Measurements from ENCODE around the gene CD19. TPM values are rescaled to one million over a fixed set of nuclear protein-coding genes. Genes with fewer than 3 reads are reported as not detected.

Gene CD19
- total RNA-seq, 2 experiments from 2014 or later, result 1.1 to 1.3 TPM

GRCh38 chr16:28930652-28931051 is 1.1 kb upstream of the CD19 start:
- H3K27ac Mint-ChIP-seq, result peak overlapping the region; percentile 76
- TF ChIP-seq CTCF (IDR thresholded peaks at IDR 0.05), result no peak
- no peaks in the 10 kb centered on the region for H3K27me3 Mint-ChIP-seq
- no peaks in the 10 kb centered on the region for H3K36me3 Mint-ChIP-seq (ENCODE audit: low read depth)
- intact Hi-C loops (cut with micrococcal nuclease), result no loop called here
- no peak overlapping the region for H3K4me3 Mint-ChIP-seq
- peaks cover 21% of the 10 kb centered on the region for H3K4me1 Mint-ChIP-seq (ENCODE audit: low read depth)
- ChIA-PET POLR2A (no interaction called here), CTCF (interaction anchor here (12.2 kb wide), 1 partner anchor 15 kb away, joined by 87 read pairs; no protein-coding TSS in a partner anchor)
- ATAC-seq (peak; percentile 64), DNase-seq (peak; percentile 28)
- H3K9me3 Mint-ChIP-seq, result no peaks in the 10 kb centered on the region

GRCh38 chr16:28932339-28933141 is 769 bp downstream of the CD19 start:
- TF ChIP-seq CTCF (IDR thresholded peaks at IDR 0.05), result no peak
- intact Hi-C loops (cut with micrococcal nuclease), result no loop called here
- Mint-ChIP-seq H3K4me1 (ENCODE audit: low read depth) (peaks cover 26% of the 10 kb centered on the region), H3K4me3 (no peak overlapping the region), H3K9me3 (no peaks in the 10 kb centered on the region), H3K27ac (peak overlapping the region; percentile 39), H3K36me3 (ENCODE audit: low read depth) (no peaks in the 10 kb centered on the region), H3K27me3 (no peaks in the 10 kb centered on the region)
- ChIA-PET POLR2A (interaction anchor here (0.9 to 1.2 kb wide), 3 partner anchors 13 to 26 kb away, joined by 3 to 4 read pairs (median 3); no protein-coding TSS in a partner anchor), CTCF (interaction anchor here (12.2 kb wide), 1 partner anchor 13 kb away, joined by 87 read pairs; no protein-coding TSS in a partner anchor)
- ATAC-seq, result no peak
- no peak for DNase-seq

GRCh38 chr16:28933171-28933570 is 1.4 kb downstream of the CD19 start:
- ChIA-PET CTCF (interaction anchor here (12.2 kb wide), 1 partner anchor 12 kb away, joined by 87 read pairs; no protein-coding TSS in a partner anchor), POLR2A (interaction anchor here (0.6 to 0.9 kb wide), 3 partner anchors 12 to 37 kb away, joined by 3 read pairs; no protein-coding TSS in a partner anchor)
- peaks cover 26% of the 10 kb centered on the region for H3K4me1 Mint-ChIP-seq (ENCODE audit: low read depth)
- DNase-seq (no peak), ATAC-seq (no peak)
- no peak overlapping the region for H3K27ac Mint-ChIP-seq
- no peaks in the 10 kb centered on the region for H3K9me3 Mint-ChIP-seq
- TF ChIP-seq CTCF (IDR thresholded peaks at IDR 0.05), result no peak
- intact Hi-C loops (cut with micrococcal nuclease), result no loop called here
- H3K27me3 Mint-ChIP-seq, result no peaks in the 10 kb centered on the region
- H3K36me3 Mint-ChIP-seq (ENCODE audit: low read depth), result no peaks in the 10 kb centered on the region
- H3K4me3 Mint-ChIP-seq, result no peak overlapping the region

GRCh38 chr16:28935346-28935745 is 3.6 kb downstream of the CD19 start:
- H3K9me3 Mint-ChIP-seq, result no peaks in the 10 kb centered on the region
- POLR2A ChIA-PET, result interaction anchor here (1.1 to 1.4 kb wide), 2 partner anchors 21 to 89 kb away, joined by 3 read pairs; partner anchors contain the start of gene TUFM
- ATAC-seq (no peak), DNase-seq (no peak)
- no peak overlapping the region for H3K27ac Mint-ChIP-seq
- no peaks in the 10 kb centered on the region for H3K27me3 Mint-ChIP-seq
- H3K36me3 Mint-ChIP-seq (ENCODE audit: low read depth), result no peaks in the 10 kb centered on the region
- CTCF ChIA-PET, result interaction anchor here (3.2 kb wide), 1 partner anchor 10 kb away, joined by 27 read pairs; no protein-coding TSS in a partner anchor
- no peak for TF ChIP-seq CTCF (IDR thresholded peaks at IDR 0.05)
- peaks cover 24% of the 10 kb centered on the region for H3K4me1 Mint-ChIP-seq (ENCODE audit: low read depth)
- intact Hi-C loops (cut with micrococcal nuclease), result loop anchor here (5.0 kb wide), 1 partner anchor 63 kb away; no protein-coding TSS in a partner anchor
- peak overlapping the region; percentile 72 for H3K4me3 Mint-ChIP-seq
